SK-N-SH (cell line): ENCODE measurements around the gene MYOZ2. TPM values are rescaled to one million over a fixed set of nuclear protein-coding genes. Genes with fewer than 3 reads are reported as not detected.

ENCODE experiments used
- CTCF ChIA-PET: fragments of 300-600, 350-600 bp; formaldehyde crosslinking; extraction: SDS; loops from one replicate; lab custom pipeline; 2021; lab: Yijun Ruan, JAX
- POLR2A ChIA-PET: fragments of 350-600 bp; sonication (Branson Sonifier 250); formaldehyde crosslinking; extraction: SDS; loops from one replicate; lab custom pipeline; 2020; ENCODE audit warnings: antibody characterized with exemption, inconsistent platforms; lab: Yijun Ruan, JAX
- DNase-seq: peaks from one replicate; pipeline ENCODE4 v3.0.0; 2012
- H2AFZ ChIP-seq: fragments of 200-600 bp; sonication (generic); 2 replicates; pipeline ENCODE4 v1.8.1; 2016; ENCODE audit warnings: antibody characterized with exemption, mild to moderate bottlenecking, low read depth
- H3F3A ChIP-seq: fragments of 200-600 bp; sonication (generic); replicated peaks from 2 replicates; pipeline ENCODE3; 2016; ENCODE audit warnings: antibody characterized with exemption, mild to moderate bottlenecking; ENCODE audit not compliant: insufficient read depth
- H3K27ac ChIP-seq, 2 experiments: fragments of 200-500 bp in 1 of 2; fragments of 200-600 bp in 1 of 2; sonication (Bioruptor generic) in 1 of 2; sonication (generic), shearing (Covaris generic) in 1 of 2; 2 replicates each; pipeline versions ENCODE4 v1.5.1 to v1.6.1; 2014 to 2016; ENCODE audit warnings: low read depth in 2 of 2, inconsistent platforms in 1 of 2, low read length in 1 of 2, mild to moderate bottlenecking in 1 of 2, mixed read lengths in 1 of 2
- H3K27me3 ChIP-seq: fragments of 200-600 bp; sonication (generic), shearing (Covaris generic); 2 replicates; pipeline ENCODE4 v1.6.1; 2016; ENCODE audit warnings: mixed run types; ENCODE audit not compliant: insufficient read depth
- H3K36me3 ChIP-seq, 2 experiments: fragments of 200-500 bp in 1 of 2; fragments of 200-600 bp in 1 of 2; sonication (Bioruptor generic) in 1 of 2; sonication (generic) in 1 of 2; replicated peaks in 1 of 2; 2 replicates each; pipeline versions ENCODE3 to v1.5.1; 2014 to 2016; ENCODE audit warnings: low read length in 1 of 2, mild to moderate bottlenecking in 1 of 2; ENCODE audit not compliant: insufficient read depth in 2 of 2, control insufficient read depth in 1 of 2
- H3K4me1 ChIP-seq, 2 experiments: fragments of 200-500 bp in 1 of 2; fragments of 200-600 bp in 1 of 2; sonication (Bioruptor generic) in 1 of 2; sonication (generic), shearing (Covaris generic) in 1 of 2; 2 replicates each; pipeline versions ENCODE4 v1.5.1 to v1.6.1; 2014 to 2016; ENCODE audit warnings: low read depth in 1 of 2, low read length in 1 of 2, mixed run types in 1 of 2; ENCODE audit not compliant: insufficient read depth in 2 of 2, control insufficient read depth in 1 of 2
- H3K4me2 ChIP-seq: fragments of 200-600 bp; sonication (generic), shearing (Covaris generic); 2 replicates; pipeline ENCODE4 v1.6.1; 2017; ENCODE audit warnings: mixed run types
- H3K4me3 ChIP-seq, 2 experiments: fragments of 200-500 bp in 1 of 2; fragments of 200-600 bp in 1 of 2; sonication (Bioruptor generic) in 1 of 2; sonication (generic), shearing (Covaris generic) in 1 of 2; 2 replicates each; pipeline versions ENCODE4 v1.5.1 to v1.8.1; 2014 to 2016; ENCODE audit warnings: low read depth in 2 of 2, inconsistent platforms in 1 of 2, low read length in 1 of 2, mild to moderate bottlenecking in 1 of 2, mixed read lengths in 1 of 2, moderate library complexity in 1 of 2
- H3K79me2 ChIP-seq: fragments of 200-600 bp; sonication (generic); 2 replicates; pipeline ENCODE4 v1.8.1; 2017; ENCODE audit warnings: mild to moderate bottlenecking; ENCODE audit not compliant: insufficient read depth
- H3K9ac ChIP-seq: fragments of 200-600 bp; sonication (generic); 2 replicates; pipeline ENCODE4 v1.6.1; 2017; ENCODE audit warnings: mixed run types
- H3K9me2 ChIP-seq: fragments of 200-600 bp; sonication (generic); 2 replicates; pipeline ENCODE4 v1.6.1; 2017; ENCODE audit warnings: mixed run types
- H3K9me3 ChIP-seq: fragments of 200-600 bp; sonication (generic); 2 replicates; pipeline ENCODE4 v1.6.1; 2017; ENCODE audit warnings: mixed run types, mild to moderate bottlenecking, moderate library complexity
- H4K20me1 ChIP-seq: fragments of 200-600 bp; sonication (generic); 2 replicates; pipeline ENCODE4 v1.6.1; 2017; ENCODE audit warnings: mild to moderate bottlenecking, mixed run types; ENCODE audit not compliant: insufficient read depth
- CHD2 ChIP-seq: fragments of 150-350 bp; IDR thresholded peaks from 2 replicates; pipeline ENCODE4 v1.6.1; 2018; ENCODE audit warnings: low read length; ENCODE audit not compliant: partially characterized antibody
- ELF1 ChIP-seq: IDR thresholded peaks from 2 replicates; pipeline ENCODE4 v1.4.0; 2012
- GABPA ChIP-seq: IDR thresholded peaks from 2 replicates; pipeline ENCODE4 v1.4.0; 2012; ENCODE audit warnings: low read depth, mild to moderate bottlenecking
- GATA2 ChIP-seq: sonication (generic); formaldehyde crosslinking; IDR thresholded peaks from 2 replicates; pipeline ENCODE4 v1.5.0; 2020; ENCODE audit warnings: mild to moderate bottlenecking, missing genetic modification reagents
- IRF3 ChIP-seq: fragments of 150-350 bp; IDR thresholded peaks from 2 replicates; pipeline ENCODE4 v1.6.1; 2016; ENCODE audit warnings: mild to moderate bottlenecking, low read depth, low read length
- MAX ChIP-seq: IDR thresholded peaks from 2 replicates; pipeline ENCODE4 v1.4.0; 2012; ENCODE audit warnings: low read depth
- MEF2A ChIP-seq: IDR thresholded peaks from 2 replicates; pipeline ENCODE4 v1.4.0; 2012; ENCODE audit warnings: low read depth, borderline replicate concordance
- MXI1 ChIP-seq: IDR thresholded peaks from 2 replicates; pipeline ENCODE4 v1.6.1; 2012; ENCODE audit warnings: mild to moderate bottlenecking, low read depth, low read length, improper control_type of control experiment
- RCOR1 ChIP-seq: fragments of 150-350 bp; IDR thresholded peaks from 2 replicates; pipeline ENCODE4 v1.6.1; 2017; ENCODE audit warnings: antibody characterized with exemption, low read length
- RFX5 ChIP-seq: IDR thresholded peaks from 2 replicates; pipeline ENCODE4 v1.6.1; 2012; ENCODE audit warnings: mild to moderate bottlenecking, improper control_type of control experiment, low read length
- RXRA ChIP-seq: IDR thresholded peaks from 2 replicates; pipeline ENCODE4 v1.4.0; 2012; ENCODE audit warnings: low read depth, mild to moderate bottlenecking, borderline replicate concordance
- SMC3 ChIP-seq: IDR thresholded peaks from 2 replicates; pipeline ENCODE4 v1.6.1; 2012; ENCODE audit warnings: low read depth, low read length, improper control_type of control experiment
- TAF1 ChIP-seq: IDR thresholded peaks from 2 replicates; pipeline ENCODE4 v1.6.1; 2012; ENCODE audit warnings: low read depth, mild to moderate bottlenecking, low read length, moderate library complexity, borderline replicate concordance
- TEAD4 ChIP-seq: IDR thresholded peaks from 2 replicates; pipeline ENCODE4 v1.4.0; 2012; ENCODE audit warnings: mild to moderate bottlenecking, borderline replicate concordance; ENCODE audit not compliant: insufficient read depth
- USF1 ChIP-seq: IDR thresholded peaks from 2 replicates; pipeline ENCODE4 v1.4.0; 2012; ENCODE audit warnings: low read depth, borderline replicate concordance
- USF2 ChIP-seq: fragments of 150-350 bp; IDR thresholded peaks from 2 replicates; pipeline ENCODE4 v1.6.1; 2017; ENCODE audit warnings: antibody characterized with exemption, low read length, low read depth, borderline replicate concordance
- YY1 ChIP-seq: IDR thresholded peaks from 2 replicates; pipeline ENCODE4 v1.4.0; 2012; ENCODE audit warnings: low read depth, mild to moderate bottlenecking
- ZBTB33 ChIP-seq: IDR thresholded peaks from 2 replicates; pipeline ENCODE4 v1.4.0; 2012; ENCODE audit warnings: low read depth, borderline replicate concordance
- WGBS: methylation state at CpG from one replicate; pipeline ENCODE4 v1.1.6; 2017; ENCODE audit warnings: low lambda C conversion rate; 5-methylcytosine and 5-hydroxymethylcytosine counted together
- polyA plus RNA-seq, 3 experiments: library from polyadenylated mRNA; depleted of rRNA; stranded (reverse); fragments of >200 nt; gene quantifications; 2 replicates each; pipeline ENCODE4 v1.2.3, GENCODE V29; 2012

Gene MYOZ2
- polyA plus RNA-seq, 1 of the 3 experiments (the other 2 are of a cell fraction): 0.26 TPM

- H3K4me2 ChIP-seq: no peak overlapping the region
- no peaks in the 10 kb centered on the region for H3K36me3 ChIP-seq
- TF ChIP-seq ZBTB33 (no peak), MAX (no peak), RCOR1 (no peak), RFX5 (no peak), GATA2 (CRISPR knock-in tag) (no peak), USF1 (no peak), GABPA (no peak), MXI1 (no peak), RXRA (no peak), TAF1 (no peak), USF2 (no peak), ELF1 (no peak), MEF2A (no peak), IRF3 (no peak), CHD2 (no peak), TEAD4 (no peak), YY1 (no peak), SMC3 (no peak)
- H4K20me1 ChIP-seq: no peaks in the 10 kb centered on the region
- no peak overlapping the region for H2AFZ ChIP-seq
- no peaks in the 10 kb centered on the region for H3K9me2 ChIP-seq
- H3K9ac ChIP-seq: no peak overlapping the region
- H3K4me3 ChIP-seq: no peak overlapping the region
- no peaks in the 10 kb centered on the region for H3K9me3 ChIP-seq
- no peak for DNase-seq
- CTCF ChIA-PET: no interaction called here
- no peak overlapping the region for H3K27ac ChIP-seq
- no peaks in the 10 kb centered on the region for H3K27me3 ChIP-seq
- POLR2A ChIA-PET: no interaction called here
- H3K4me1 ChIP-seq: peaks cover 4 to 6% of the 10 kb centered on the region in 2 experiments; a peak in 2 of 4 replicates
- H3F3A ChIP-seq: peaks cover 11% of the 10 kb centered on the region
- 98% methylated on average over 2 of the region's 2 CpGs for WGBS
- H3K79me2 ChIP-seq: no peaks in the 10 kb centered on the region
These were observed 38.2 kb upstream of the MYOZ2 start for GRCh38 chr4:119097282-119097900.
